HEK293 (cell line): ENCODE data around the gene SARNP.
A peak's percentile ranks its signal among the peaks of the same experiment; 100 is the strongest.

Source experiments
- CTCF ChIA-PET: fragments of 350-600 bp; formaldehyde crosslinking; extraction: SDS; loops from one replicate; lab custom pipeline; 2021; ENCODE audit warnings: antibody characterized with exemption; lab: Yijun Ruan, JAX
- POLR2A ChIA-PET: fragments of 300-600 bp; formaldehyde crosslinking; extraction: SDS; loops from one replicate; lab custom pipeline; 2020; ENCODE audit warnings: antibody characterized with exemption, inconsistent platforms; lab: Yijun Ruan, JAX
- H3K27ac ChIP-seq: fragments of 200-500 bp; sonication (Bioruptor generic); 2 replicates; pipeline ENCODE4 v1.5.1; 2014; ENCODE audit warnings: low read depth, low read length, control low read depth, inconsistent platforms; ENCODE audit errors: extremely low read depth
- H3K36me3 ChIP-seq, 2 experiments: fragments of 200-500 bp in 1 of 2; sonication (Bioruptor generic) in 1 of 2; 1 replicate in 1 of 2; 2 replicates in 1 of 2; pipeline ENCODE4 v1.5.1; 2014 to 2017; ENCODE audit warnings: inconsistent platforms in 2 of 2, low read length in 2 of 2; ENCODE audit not compliant: control insufficient read depth in 2 of 2, insufficient read depth in 1 of 2
- H3K4me1 ChIP-seq: fragments of 200-500 bp; sonication (Bioruptor generic); 2 replicates; pipeline ENCODE4 v1.5.1; 2014; ENCODE audit warnings: mild to moderate bottlenecking, low read length, inconsistent platforms; ENCODE audit not compliant: control insufficient read depth, insufficient read depth
- H3K4me3 ChIP-seq: 2 replicates; pipeline ENCODE4 v1.5.1; 2011; ENCODE audit warnings: low read depth, mild to moderate bottlenecking, control low read depth, low read length, moderate library complexity
- H3K9me3 ChIP-seq: fragments of 200-500 bp; sonication (Bioruptor generic); 2 replicates; pipeline ENCODE4 v1.5.1; 2014; ENCODE audit warnings: low read depth, low read length, inconsistent platforms; ENCODE audit not compliant: control insufficient read depth, insufficient read depth
- EGR2 ChIP-seq: fragments of 450-650 bp; formaldehyde crosslinking; IDR thresholded peaks from 2 replicates; pipeline ENCODE4 v1.5.1; 2016; ENCODE audit warnings: low read depth, missing biosample characterization, missing genetic modification characterization
- GLIS2 ChIP-seq: fragments of 450-650 bp; formaldehyde crosslinking; IDR thresholded peaks from 2 replicates; pipeline ENCODE4 v1.5.1; 2016; ENCODE audit warnings: missing biosample characterization, missing genetic modification characterization
- KLF1 ChIP-seq: fragments of 450-650 bp; formaldehyde crosslinking; IDR thresholded peaks from 2 replicates; pipeline ENCODE4 v1.5.1; 2016; ENCODE audit warnings: missing biosample characterization, missing genetic modification characterization
- PATZ1 ChIP-seq: fragments of 450-650 bp; formaldehyde crosslinking; IDR thresholded peaks from 2 replicates; pipeline ENCODE4 v1.5.1; 2016; ENCODE audit warnings: missing biosample characterization, missing genetic modification characterization
- PRDM2 ChIP-seq: fragments of 450-650 bp; formaldehyde crosslinking; IDR thresholded peaks from 2 replicates; pipeline ENCODE4 v1.5.1; 2016; ENCODE audit warnings: missing biosample characterization, missing genetic modification characterization, borderline replicate concordance
- REST ChIP-seq: fragments of 450-650 bp; formaldehyde crosslinking; IDR thresholded peaks from 2 replicates; pipeline ENCODE4 v1.5.1; 2016; ENCODE audit warnings: missing biosample characterization, missing genetic modification characterization
- SP3 ChIP-seq: fragments of 450-650 bp; formaldehyde crosslinking; IDR thresholded peaks from 2 replicates; pipeline ENCODE4 v1.5.1; 2016; ENCODE audit warnings: missing biosample characterization, missing genetic modification characterization
- WT1 ChIP-seq: fragments of 450-650 bp; formaldehyde crosslinking; IDR thresholded peaks from 2 replicates; pipeline ENCODE4 v1.5.1; 2016; ENCODE audit warnings: missing biosample characterization, missing genetic modification characterization
- ZFHX2 ChIP-seq: fragments of 450-650 bp; formaldehyde crosslinking; conservative IDR thresholded peaks from 2 replicates; pipeline ENCODE4 v1.5.1; 2016; ENCODE audit warnings: missing biosample characterization, missing genetic modification characterization
- ZFP69B ChIP-seq: fragments of 450-650 bp; formaldehyde crosslinking; IDR thresholded peaks from 2 replicates; pipeline ENCODE4 v1.5.1; 2016; ENCODE audit warnings: missing biosample characterization, missing genetic modification characterization
- ZNF19 ChIP-seq: fragments of 450-650 bp; formaldehyde crosslinking; IDR thresholded peaks from 2 replicates; pipeline ENCODE4; 2016; ENCODE audit warnings: missing biosample characterization, missing genetic modification characterization, low read depth
- ZNF488 ChIP-seq: fragments of 450-650 bp; formaldehyde crosslinking; IDR thresholded peaks from 2 replicates; pipeline ENCODE4 v1.5.1; 2016; ENCODE audit warnings: missing biosample characterization, missing genetic modification characterization
- ZNF529 ChIP-seq: fragments of 450-650 bp; formaldehyde crosslinking; IDR thresholded peaks from 2 replicates; pipeline ENCODE4 v1.5.1; 2017; ENCODE audit warnings: missing genetic modification characterization, missing biosample characterization; ENCODE audit not compliant: insufficient replicate concordance
- ZNF600 ChIP-seq: fragments of 450-650 bp; formaldehyde crosslinking; IDR thresholded peaks from 2 replicates; pipeline ENCODE4 v1.5.1; 2016; ENCODE audit warnings: missing biosample characterization, missing genetic modification characterization
- ZNF776 ChIP-seq: fragments of 450-650 bp; formaldehyde crosslinking; IDR thresholded peaks from 2 replicates; pipeline ENCODE4 v1.5.0; 2017; ENCODE audit warnings: missing biosample characterization, missing genetic modification characterization, borderline replicate concordance

Gene SARNP

GRCh38 chr12:55727643-55728185, 89.8 kb downstream of the SARNP start (continued):
- no peak for TF ChIP-seq ZNF529 (tag by site-specific recombination)
- no peak for TF ChIP-seq SP3 (tag by site-specific recombination)
- peak; percentile 61 for TF ChIP-seq GLIS2 (tag by site-specific recombination)
- TF ChIP-seq EGR2 (tag by site-specific recombination) = peak; percentile 30; the same call in 1 of the 2 replicates
- TF ChIP-seq ZNF600 (tag by site-specific recombination) = peak; percentile 48; the same call in 1 of the 2 replicates
- TF ChIP-seq, all 188 proteins: peak for 15

GRCh38 chr12:55726971-55727370, 90.6 kb downstream of the SARNP start:
- POLR2A ChIA-PET = interaction anchor here (1.2 kb wide), 1 partner anchor 10 kb away, joined by 4 read pairs; no protein-coding TSS in a partner anchor
- H3K9me3 ChIP-seq = no peaks in the 10 kb centered on the region
- peak; percentile 64 for TF ChIP-seq EGR2 (tag by site-specific recombination)
- TF ChIP-seq ZNF488 (tag by site-specific recombination) = no peak
- TF ChIP-seq ZFHX2 (tag by site-specific recombination) = peak; percentile 41
- no peaks in the 10 kb centered on the region; the same call in 1 of the 2 replicates for H3K4me1 ChIP-seq
- peaks cover 12 to 52% of the 10 kb centered on the region in 2 experiments for H3K36me3 ChIP-seq
- CTCF ChIA-PET = interaction anchor here (0.7 to 1.7 kb wide), 2 partner anchors 10 to 613 kb away, joined by 5 to 9 read pairs; no protein-coding TSS in a partner anchor
- no peak overlapping the region; the same call in 1 of the 2 replicates for H3K27ac ChIP-seq
- no peak overlapping the region for H3K4me3 ChIP-seq

GRCh38 chr12:55725556-55725955, 92.0 kb downstream of the SARNP start:
- H3K36me3 ChIP-seq = peaks cover 12 to 53% of the 10 kb centered on the region in 2 experiments
- TF ChIP-seq ZFP69B (no peak), REST (tag by site-specific recombination) (peak; percentile 81), ZNF19 (tag by site-specific recombination) (no peak)
- TF ChIP-seq, all 188 proteins: peak for 1
- Histone ChIP-seq H3K4me3 (no peak overlapping the region), H3K27ac (no peak overlapping the region), H3K4me1 (no peaks in the 10 kb centered on the region; the same call in 1 of the 2 replicates), H3K9me3 (no peaks in the 10 kb centered on the region)
- ChIA-PET CTCF (interaction anchor here (0.8 to 7.0 kb wide), 5 partner anchors 12 to 80 kb away, joined by 3 to 127 read pairs (median 8); partner anchors contain the start of gene ITGA7), POLR2A (interaction anchor here (0.8 to 1.9 kb wide), 4 partner anchors 10 to 20 kb away, joined by 3 to 17 read pairs (median 4); partner anchors contain the start of gene BLOC1S1)

- Histone ChIP-seq H3K4me3 (no peak overlapping the region), H3K4me1 (no peaks in the 10 kb centered on the region; the same call in 1 of the 2 replicates), H3K27ac (no peak overlapping the region), H3K36me3 (peaks cover 12 to 58% of the 10 kb centered on the region in 2 experiments), H3K9me3 (no peaks in the 10 kb centered on the region)
- CTCF ChIA-PET = interaction anchor here (0.6 to 7.0 kb wide), 9 partner anchors 12 to 216 kb away, joined by 3 to 127 read pairs (median 4); partner anchors contain the start of gene ITGA7
- POLR2A ChIA-PET = interaction anchor here (0.8 to 1.9 kb wide), 4 partner anchors 9 to 19 kb away, joined by 3 to 17 read pairs (median 4); partner anchors contain the start of gene BLOC1S1
- TF ChIP-seq KLF1 (tag by site-specific recombination) (no peak), WT1 (0 out of 2 replicates have a peak, but pooled peaks have one; percentile 24), ZNF776 (tag by site-specific recombination) (no peak), PATZ1 (tag by site-specific recombination) (0 out of 2 replicates have a peak, but pooled peaks have one; percentile 7), PRDM2 (tag by site-specific recombination) (no peak)
Observed at GRCh38 chr12:55724940-55725309, 92.6 kb downstream of the SARNP start.
